Prostate gland (tissue), 2 donors: ENCODE measurements around the gene PRMT7. TPM values are rescaled to one million over a fixed set of nuclear protein-coding genes. Genes with fewer than 3 reads are reported as not detected.

Experiments used
- DNase-seq: peaks from one replicate; pipeline ENCODE4 v3.0.0-alpha.2; 2019; ENCODE audit warnings: low spot score
- H3K27ac ChIP-seq, 2 donors: fragments of 200-600 bp; sonication (generic); 2 replicates each; pipeline ENCODE4 v1.5.1; 2017 to 2019
- H3K27me3 ChIP-seq: fragments of 200-600 bp; sonication (generic); replicated peaks from 2 replicates; pipeline ENCODE4 v1.5.1; 2019; ENCODE audit not compliant: insufficient read depth
- H3K36me3 ChIP-seq, 2 donors: fragments of 200-600 bp; sonication (generic); 1 replicate in 1 of 2; 2 replicates in 1 of 2; pipeline versions ENCODE4 v1.5.1 to v1.8.1; 2017 to 2019
- H3K4me1 ChIP-seq: fragments of 200-600 bp; sonication (generic); replicated peaks from 2 replicates; pipeline ENCODE4 v1.5.1; 2019
- H3K4me3 ChIP-seq, 2 donors: fragments of 200-600 bp; sonication (generic); 2 replicates each; pipeline ENCODE4 v1.5.1; 2017 to 2019
- H3K9me3 ChIP-seq: fragments of 200-600 bp; sonication (generic); 2 replicates; pipeline ENCODE4 v1.5.1; 2017
- POLR2A ChIP-seq: fragments of 450-650 bp; IDR thresholded peaks from one replicate; pipeline ENCODE4 v1.6.1; 2016; ENCODE audit warnings: antibody characterized with exemption, mild to moderate bottlenecking
- POLR2AphosphoS5 ChIP-seq: sonication (generic); formaldehyde crosslinking; IDR thresholded peaks from one replicate; pipeline ENCODE4 v1.6.1; 2017; ENCODE audit warnings: antibody characterized with exemption
- WGBS: methylation state at CpG from one replicate; pipeline ENCODE4 v1.1.5; 2018; 5-methylcytosine and 5-hydroxymethylcytosine counted together
- intact Hi-C: fragments of 100-400 bp; cut with DNase I; formaldehyde crosslinking; loops from one replicate; pipeline ENCODE4 v1.14.2; 2022
- total RNA-seq, 2 donors: library from RNA; depleted of rRNA; stranded (reverse); fragments of >200 nt; gene quantifications; one replicate each; pipeline ENCODE4 v1.1.0, GENCODE V29; 2016
- TF ChIP-seq, protein P1 (sequence below), 4 experiments: fragments of 200-600 bp in 2 of 4; fragments of 450-650 bp in 2 of 4; sonication (generic) in 2 of 4; IDR thresholded peaks; 1 replicate in 3 of 4; 2 replicates in 1 of 4; pipeline ENCODE4 v1.5.1; 2016 to 2019; ENCODE audit warnings: antibody characterized with exemption in 4 of 4, mild to moderate bottlenecking in 2 of 4, moderate library complexity in 2 of 4

The PRMT7 gene
- total RNA-seq, 2 donors from 2014 or later, result 45.2 to 77.9 TPM

DNA sequence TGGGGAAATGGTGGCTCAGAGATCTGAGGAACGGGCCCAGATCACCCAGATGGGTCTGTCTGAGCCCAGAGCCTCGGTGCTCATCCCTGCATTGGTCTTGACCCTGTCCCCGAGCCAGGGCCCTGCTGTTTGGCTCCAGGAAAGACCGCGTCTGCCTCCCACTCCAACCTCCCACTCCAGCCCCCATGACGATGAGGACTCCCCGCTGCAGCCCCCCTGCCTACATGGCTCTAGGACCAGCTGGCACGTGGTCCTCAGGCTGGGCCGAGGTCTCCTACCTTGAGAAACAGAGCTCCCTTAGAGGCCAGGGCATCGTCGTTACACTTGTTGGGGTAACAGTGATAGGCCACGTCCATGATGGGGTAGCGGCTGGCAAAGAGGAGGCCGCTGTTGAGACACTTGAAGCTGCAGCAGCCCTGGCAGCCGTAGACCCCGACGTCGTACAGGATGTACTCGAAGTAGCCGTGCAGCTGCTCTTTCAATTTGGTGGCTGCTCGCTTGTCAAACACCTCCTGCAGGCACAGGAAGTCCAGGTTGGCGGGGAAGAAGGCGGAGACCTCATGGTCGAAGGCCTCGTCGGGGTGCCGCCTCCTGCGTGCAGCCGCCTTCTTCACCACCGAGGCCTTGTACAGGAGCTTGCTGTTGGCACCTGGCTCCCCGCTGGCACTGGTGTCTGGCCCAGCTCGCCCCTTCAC is 59.9 kb downstream of the PRMT7 start:
- WGBS, result 90% methylated on average over 31 of the region's 32 CpGs
- Histone ChIP-seq H3K36me3 (no peaks in the 10 kb centered on the region), H3K4me3 (no peak overlapping the region), H3K4me1 (no peaks in the 10 kb centered on the region), H3K27me3 (no peaks in the 10 kb centered on the region), H3K9me3 (no peaks in the 10 kb centered on the region), H3K27ac (no peak overlapping the region)
- intact Hi-C loops, result no loop called here
- no peak for DNase-seq
- TF ChIP-seq POLR2AphosphoS5 (no peak), POLR2A (no peak)
- TF ChIP-seq, protein P1, sequence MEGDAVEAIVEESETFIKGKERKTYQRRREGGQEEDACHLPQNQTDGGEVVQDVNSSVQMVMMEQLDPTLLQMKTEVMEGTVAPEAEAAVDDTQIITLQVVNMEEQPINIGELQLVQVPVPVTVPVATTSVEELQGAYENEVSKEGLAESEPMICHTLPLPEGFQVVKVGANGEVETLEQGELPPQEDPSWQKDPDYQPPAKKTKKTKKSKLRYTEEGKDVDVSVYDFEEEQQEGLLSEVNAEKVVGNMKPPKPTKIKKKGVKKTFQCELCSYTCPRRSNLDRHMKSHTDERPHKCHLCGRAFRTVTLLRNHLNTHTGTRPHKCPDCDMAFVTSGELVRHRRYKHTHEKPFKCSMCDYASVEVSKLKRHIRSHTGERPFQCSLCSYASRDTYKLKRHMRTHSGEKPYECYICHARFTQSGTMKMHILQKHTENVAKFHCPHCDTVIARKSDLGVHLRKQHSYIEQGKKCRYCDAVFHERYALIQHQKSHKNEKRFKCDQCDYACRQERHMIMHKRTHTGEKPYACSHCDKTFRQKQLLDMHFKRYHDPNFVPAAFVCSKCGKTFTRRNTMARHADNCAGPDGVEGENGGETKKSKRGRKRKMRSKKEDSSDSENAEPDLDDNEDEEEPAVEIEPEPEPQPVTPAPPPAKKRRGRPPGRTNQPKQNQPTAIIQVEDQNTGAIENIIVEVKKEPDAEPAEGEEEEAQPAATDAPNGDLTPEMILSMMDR (IDR thresholded peaks at IDR 0.05), result no peak

DNA sequence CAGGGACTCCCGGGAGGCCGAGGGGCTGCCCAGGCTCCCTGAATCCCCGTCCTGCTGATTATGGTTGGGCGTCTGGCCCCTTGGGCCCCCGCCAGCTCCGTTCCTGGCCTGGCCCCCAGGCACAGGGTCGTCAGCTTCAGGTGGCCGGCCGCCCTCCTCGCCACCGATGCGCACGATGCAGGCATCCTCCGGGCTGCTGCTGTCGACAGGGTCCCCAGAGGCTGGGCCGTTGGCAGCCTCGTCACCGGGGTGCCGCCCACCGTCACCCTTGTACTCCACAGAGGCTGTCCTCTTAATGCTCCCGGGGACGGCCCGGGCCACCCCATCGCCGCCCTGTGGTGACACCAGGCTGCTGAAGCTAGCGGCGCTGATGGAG is 60.4 kb downstream of the PRMT7 start:
- H3K4me3 ChIP-seq, result no peak overlapping the region
- no peaks in the 10 kb centered on the region for H3K27me3 ChIP-seq
- H3K27ac ChIP-seq, result no peak overlapping the region
- H3K9me3 ChIP-seq, result no peaks in the 10 kb centered on the region
- no peak for DNase-seq
- no peaks in the 10 kb centered on the region for H3K4me1 ChIP-seq
- no peak for TF ChIP-seq POLR2AphosphoS5
- no peak for TF ChIP-seq POLR2A
- TF ChIP-seq, protein P1 (IDR thresholded peaks at IDR 0.05), result no peak
- WGBS, result 91% methylated on average over 23 of the region's 27 CpGs
- no peaks in the 10 kb centered on the region for H3K36me3 ChIP-seq
- intact Hi-C loops, result no loop called here

DNA sequence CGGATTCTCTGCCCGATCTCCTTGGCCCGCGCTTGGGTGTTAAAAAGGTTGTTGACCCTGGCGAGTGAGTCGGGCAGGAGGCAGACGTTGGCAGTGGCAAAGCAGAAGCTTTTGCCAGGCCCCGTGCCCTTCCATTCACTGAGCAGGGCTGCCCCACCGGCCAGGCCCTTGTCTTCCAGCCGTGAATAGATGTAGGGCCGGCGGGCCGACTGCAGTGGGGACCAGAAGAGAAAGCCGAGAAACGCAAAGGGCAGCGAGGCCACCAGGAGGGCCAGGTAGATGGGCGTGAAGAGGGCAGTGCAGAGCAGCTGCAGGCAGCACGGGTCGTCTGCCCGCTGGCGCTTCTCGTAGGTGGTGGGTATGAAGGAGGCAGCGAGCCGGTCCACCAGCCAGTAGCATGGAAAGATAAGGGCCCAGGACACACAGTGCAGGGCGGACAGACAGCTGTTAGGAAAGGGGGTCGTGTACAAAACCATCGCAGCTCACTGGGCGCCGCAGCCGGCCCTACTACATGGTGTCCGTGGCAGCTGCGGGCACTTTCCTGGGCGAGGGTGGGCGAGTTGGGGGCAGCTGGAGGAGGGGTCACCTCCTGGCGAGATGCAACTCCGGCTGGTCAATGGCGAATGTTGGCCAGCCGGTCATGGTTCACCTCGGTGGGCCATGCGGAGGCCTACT is 61.0 kb downstream of the PRMT7 start:
- no peaks in the 10 kb centered on the region for H3K4me1 ChIP-seq
- intact Hi-C loops, result no loop called here
- no peak overlapping the region for H3K4me3 ChIP-seq
- no peak overlapping the region for H3K27ac ChIP-seq
- H3K36me3 ChIP-seq, result no peaks in the 10 kb centered on the region
- no peak for DNase-seq
- H3K9me3 ChIP-seq, result no peaks in the 10 kb centered on the region
- 94% methylated on average over 40 of the region's 40 CpGs for whole genome bisulfite sequencing
- TF ChIP-seq, protein P1 (IDR thresholded peaks at IDR 0.05), result no peak
- TF ChIP-seq POLR2AphosphoS5 (no peak), POLR2A (no peak)
- no peaks in the 10 kb centered on the region for H3K27me3 ChIP-seq

DNA sequence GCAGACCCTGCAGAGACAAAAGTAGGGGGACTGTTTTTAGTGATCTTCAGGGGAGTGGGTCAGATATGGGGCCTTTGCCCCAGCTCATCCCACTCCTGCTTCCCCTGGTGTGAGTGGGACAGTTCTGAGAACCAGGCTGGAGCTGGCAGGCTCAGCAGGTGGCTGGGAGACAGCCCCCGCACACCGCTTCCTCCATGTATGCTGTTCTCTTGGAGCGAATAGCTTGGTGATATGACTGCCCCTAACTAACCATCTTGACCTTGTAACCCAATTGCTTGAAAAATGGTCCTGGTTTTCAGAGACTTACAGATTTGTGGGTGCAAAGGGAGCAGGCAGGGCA is 61.5 kb downstream of the PRMT7 start:
- no peak for DNase-seq
- TF ChIP-seq, protein P1 (IDR thresholded peaks at IDR 0.05), result no peak
- no peak for TF ChIP-seq POLR2A
- no peak for TF ChIP-seq POLR2AphosphoS5
- Histone ChIP-seq H3K4me1 (no peaks in the 10 kb centered on the region), H3K27ac (no peak overlapping the region), H3K36me3 (no peaks in the 10 kb centered on the region), H3K9me3 (no peaks in the 10 kb centered on the region), H3K4me3 (no peak overlapping the region), H3K27me3 (no peaks in the 10 kb centered on the region)
- intact Hi-C loops, result no loop called here
- 100% methylated on average over 3 of the region's 3 CpGs for WGBS

DNA sequence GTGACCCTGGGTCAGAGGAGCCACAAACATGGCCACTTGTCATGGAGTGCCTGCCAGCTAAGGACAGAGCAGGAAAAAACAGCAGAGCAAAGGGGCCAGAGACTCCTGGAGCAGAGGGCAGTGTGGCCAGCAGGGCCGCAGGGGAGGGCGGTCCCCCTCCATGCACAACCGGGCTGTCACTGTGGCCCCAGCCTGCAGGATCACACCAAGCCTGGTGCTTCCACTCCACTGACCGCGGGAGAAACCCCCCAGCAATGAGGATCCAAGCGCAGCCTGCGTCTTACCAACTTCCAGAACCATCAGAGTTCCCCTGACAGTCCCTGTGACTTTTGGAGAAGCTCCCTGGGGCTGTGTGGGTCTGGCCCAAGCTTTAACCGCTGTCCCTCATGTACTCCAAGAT is 62.0 kb downstream of the PRMT7 start:
- no peak overlapping the region for H3K27ac ChIP-seq
- intact Hi-C loops, result no loop called here
- no peak for DNase-seq
- H3K27me3 ChIP-seq, result no peaks in the 10 kb centered on the region
- no peaks in the 10 kb centered on the region for H3K4me1 ChIP-seq
- no peaks in the 10 kb centered on the region for H3K36me3 ChIP-seq
- no peaks in the 10 kb centered on the region for H3K9me3 ChIP-seq
- TF ChIP-seq, protein P1 (IDR thresholded peaks at IDR 0.05), result no peak
- TF ChIP-seq POLR2AphosphoS5 (no peak), POLR2A (no peak)
- no peak overlapping the region for H3K4me3 ChIP-seq
- WGBS, result 88% methylated on average over 8 of the region's 8 CpGs
